ENCODE results near the gene OTX2. TPM values are rescaled to one million over a fixed set of nuclear protein-coding genes. Genes with fewer than 3 reads are reported as not detected.

Gene OTX2
- total and polyA plus RNA-seq, 2 of the 4 experiments (the other 2 are of a cell fraction), result not detected

DNA sequence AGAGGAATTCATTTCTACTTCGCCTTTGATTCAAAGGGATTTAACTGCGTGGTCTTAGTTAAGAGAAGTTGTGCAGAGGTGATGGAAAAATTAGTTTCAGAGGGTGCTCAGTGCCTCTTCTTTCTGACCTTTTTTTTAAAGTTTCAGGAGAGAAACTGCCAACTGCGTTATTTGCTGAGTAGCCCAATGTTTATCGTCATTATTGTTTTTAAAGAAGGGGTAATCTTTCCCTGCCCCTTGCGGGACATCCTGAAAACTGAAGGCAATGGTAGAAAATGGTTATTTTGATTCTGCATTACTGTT lies 11.0 kb downstream of the OTX2 start:
- in situ Hi-C loops (cut with MboI; ENCODE audit: low sequenced_read_pairs) (no loop called here), intact Hi-C loops (cut with micrococcal nuclease) (no loop called here), dilution Hi-C loops (cut with HindIII; ENCODE audit: low sequenced_read_pairs, unreplicated experiment) (no loop called here)
- Histone ChIP-seq H3K79me1 (ENCODE audit: low read depth in 1 of 2, low read length in 2 of 2) (no peaks in the 10 kb centered on the region), H3K9me1 (ENCODE audit: insufficient read depth, low read length) (no peaks in the 10 kb centered on the region), H3K27ac (ENCODE audit: insufficient read depth, low read length) (no peak overlapping the region), H3K4me3 (ENCODE audit: insufficient read depth, low read depth, low read length) (no peak overlapping the region), H2BK120ac (ENCODE audit: low read depth, low read length) (no peak overlapping the region), H2AK5ac (ENCODE audit: low read depth, low read length) (no peak overlapping the region), H3K18ac (ENCODE audit: low read depth, low read length) (no peak overlapping the region), H4K20me1 (ENCODE audit: insufficient read depth, low read length) (no peaks in the 10 kb centered on the region), H4K8ac (ENCODE audit: low read depth in 2 of 2, low read length in 2 of 2) (no peak overlapping the region), H4K91ac (ENCODE audit: insufficient read depth, low read depth, low read length) (no peak overlapping the region), H3K36me3 (ENCODE audit: control insufficient read depth, insufficient read depth, low read length) (no peaks in the 10 kb centered on the region), H3K56ac (ENCODE audit: extremely low read depth, insufficient read depth, low read length) (no peak overlapping the region), H4K5ac (ENCODE audit: low read depth, low read length) (no peak overlapping the region), H3K14ac (replicated peaks; ENCODE audit: low read depth, low read length) (no peak overlapping the region), H2AFZ (replicated peaks; ENCODE audit: low read length, poor library complexity) (no peak overlapping the region), H3K23ac (ENCODE audit: low read depth, low read length) (no peak overlapping the region), H3K4ac (ENCODE audit: low read depth, low read length) (no peak overlapping the region), H2AK9ac (replicated peaks; ENCODE audit: low read depth, low read length, poor library complexity) (no peak overlapping the region), H2BK20ac (ENCODE audit: low read depth, low read length) (no peak overlapping the region), H2BK15ac (ENCODE audit: low read depth, low read length) (no peak overlapping the region), H2BK5ac (ENCODE audit: low read depth, low read length, poor library complexity, severe bottlenecking) (no peak overlapping the region), H3K9me3 (ENCODE audit: control insufficient read depth, insufficient read depth, low read length) (peaks cover 8% of the 10 kb centered on the region; the same call in 1 of the 2 replicates), H3K9ac (ENCODE audit: low read depth, low read length) (no peak overlapping the region), H3K27me3 (ENCODE audit: control insufficient read depth, insufficient read depth, low read length) (peaks cover 80% of the 10 kb centered on the region), H3K4me2 (ENCODE audit: low read depth, low read length) (no peak overlapping the region), H3K4me1 (ENCODE audit: control insufficient read depth, insufficient read depth, low read length) (no peaks in the 10 kb centered on the region)
- no peak for ATAC-seq (ENCODE audit: low read depth)
- POLR2A ChIA-PET (ENCODE audit: unreplicated experiment), result no interaction called here
- 0% methylated on average over 1 of the region's 5 CpGs; no CpG with 5 or more reads in 1 of the 2 experiments for WGBS, 2 experiments (ENCODE audit: extremely low coverage in 2 of 2, insufficient read length in 1 of 2)
- BruUV-seq (replicated peaks), result no TSS peak
- TF ChIP-seq ELK1 (IDR thresholded peaks at IDR 0.05; ENCODE audit: borderline replicate concordance, low read depth, low read length) (no peak), RCOR1 (IDR thresholded peaks at IDR 0.05; ENCODE audit: insufficient replicate concordance, low read length) (no peak), RAD21 (IDR thresholded peaks at IDR 0.05; ENCODE audit: low read length) (no peak), NFE2L2 (IDR thresholded peaks at IDR 0.05; ENCODE audit: low read depth, low read length) (no peak), MXI1 (IDR thresholded peaks at IDR 0.05; ENCODE audit: borderline replicate concordance, low read depth, low read length) (no peak), FOS (IDR thresholded peaks at IDR 0.05; ENCODE audit: low read depth, low read length) (no peak), BHLHE40 (IDR thresholded peaks at IDR 0.05; ENCODE audit: low read depth, low read length) (no peak), MAZ (IDR thresholded peaks at IDR 0.05; ENCODE audit: borderline replicate concordance, low read depth, low read length) (no peak), CEBPB (IDR thresholded peaks at IDR 0.05; ENCODE audit: low read depth, low read length) (no peak), MAFK (IDR thresholded peaks at IDR 0.05; ENCODE audit: low read depth, low read length) (no peak), RFX5 (IDR thresholded peaks at IDR 0.05; ENCODE audit: low read depth, low read length) (no peak), SMC3 (IDR thresholded peaks at IDR 0.05; ENCODE audit: low read depth, low read length) (no peak), POLR2A (IDR thresholded peaks at IDR 0.05; ENCODE audit: low read depth, low read length) (no peak), CHD1 (IDR thresholded peaks at IDR 0.05; ENCODE audit: low read depth, low read length) (no peak), USF2 (IDR thresholded peaks at IDR 0.05; ENCODE audit: low read depth, low read length) (no peak)
- TF ChIP-seq, protein P1, sequence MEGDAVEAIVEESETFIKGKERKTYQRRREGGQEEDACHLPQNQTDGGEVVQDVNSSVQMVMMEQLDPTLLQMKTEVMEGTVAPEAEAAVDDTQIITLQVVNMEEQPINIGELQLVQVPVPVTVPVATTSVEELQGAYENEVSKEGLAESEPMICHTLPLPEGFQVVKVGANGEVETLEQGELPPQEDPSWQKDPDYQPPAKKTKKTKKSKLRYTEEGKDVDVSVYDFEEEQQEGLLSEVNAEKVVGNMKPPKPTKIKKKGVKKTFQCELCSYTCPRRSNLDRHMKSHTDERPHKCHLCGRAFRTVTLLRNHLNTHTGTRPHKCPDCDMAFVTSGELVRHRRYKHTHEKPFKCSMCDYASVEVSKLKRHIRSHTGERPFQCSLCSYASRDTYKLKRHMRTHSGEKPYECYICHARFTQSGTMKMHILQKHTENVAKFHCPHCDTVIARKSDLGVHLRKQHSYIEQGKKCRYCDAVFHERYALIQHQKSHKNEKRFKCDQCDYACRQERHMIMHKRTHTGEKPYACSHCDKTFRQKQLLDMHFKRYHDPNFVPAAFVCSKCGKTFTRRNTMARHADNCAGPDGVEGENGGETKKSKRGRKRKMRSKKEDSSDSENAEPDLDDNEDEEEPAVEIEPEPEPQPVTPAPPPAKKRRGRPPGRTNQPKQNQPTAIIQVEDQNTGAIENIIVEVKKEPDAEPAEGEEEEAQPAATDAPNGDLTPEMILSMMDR (conservative IDR thresholded peaks at IDR 0.05; ENCODE audit: low read depth, low read length), result no peak
- CTCF ChIA-PET, result no interaction called here
- DNase-seq, result no peak

All from IMR-90 (cell line).